ENCODE results near the gene EXOC4. TPM values are rescaled to one million over a fixed set of nuclear protein-coding genes. Genes with fewer than 3 reads are reported as not detected.

Gene EXOC4
- total and polyA plus RNA-seq, 12 donors, result 7.5 to 41.7 (median 34.6) TPM

DNA sequence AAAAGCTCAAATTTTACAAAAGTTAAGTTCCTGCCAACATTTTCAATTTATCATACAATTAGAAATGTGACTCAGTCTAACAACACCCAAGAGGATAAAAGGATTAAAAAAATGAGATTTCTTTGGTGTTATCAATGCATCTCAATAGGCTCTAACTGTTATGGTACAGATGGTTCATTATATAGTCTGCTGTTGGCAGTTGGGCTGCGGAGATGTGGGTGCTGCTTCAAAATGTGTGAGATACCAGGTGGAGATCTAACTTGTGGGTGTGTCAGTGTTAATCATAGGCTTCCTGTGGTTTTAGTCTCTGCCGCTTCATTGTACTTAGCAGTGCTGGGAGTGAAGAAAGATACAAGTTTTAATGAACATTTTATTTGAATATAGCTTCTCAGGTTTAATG lies 231.2 kb downstream of the EXOC4 start:
- no peak for DNase-seq
- H3K27me3 ChIP-seq, result no peaks in the 10 kb centered on the region
- H3K4me3 ChIP-seq, result no peak overlapping the region
- TF ChIP-seq, protein P1, sequence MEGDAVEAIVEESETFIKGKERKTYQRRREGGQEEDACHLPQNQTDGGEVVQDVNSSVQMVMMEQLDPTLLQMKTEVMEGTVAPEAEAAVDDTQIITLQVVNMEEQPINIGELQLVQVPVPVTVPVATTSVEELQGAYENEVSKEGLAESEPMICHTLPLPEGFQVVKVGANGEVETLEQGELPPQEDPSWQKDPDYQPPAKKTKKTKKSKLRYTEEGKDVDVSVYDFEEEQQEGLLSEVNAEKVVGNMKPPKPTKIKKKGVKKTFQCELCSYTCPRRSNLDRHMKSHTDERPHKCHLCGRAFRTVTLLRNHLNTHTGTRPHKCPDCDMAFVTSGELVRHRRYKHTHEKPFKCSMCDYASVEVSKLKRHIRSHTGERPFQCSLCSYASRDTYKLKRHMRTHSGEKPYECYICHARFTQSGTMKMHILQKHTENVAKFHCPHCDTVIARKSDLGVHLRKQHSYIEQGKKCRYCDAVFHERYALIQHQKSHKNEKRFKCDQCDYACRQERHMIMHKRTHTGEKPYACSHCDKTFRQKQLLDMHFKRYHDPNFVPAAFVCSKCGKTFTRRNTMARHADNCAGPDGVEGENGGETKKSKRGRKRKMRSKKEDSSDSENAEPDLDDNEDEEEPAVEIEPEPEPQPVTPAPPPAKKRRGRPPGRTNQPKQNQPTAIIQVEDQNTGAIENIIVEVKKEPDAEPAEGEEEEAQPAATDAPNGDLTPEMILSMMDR (IDR thresholded peaks at IDR 0.05), result no peak
- ATAC-seq, result no peak
- H3K9me3 ChIP-seq, result no peaks in the 10 kb centered on the region
- intact Hi-C loops (cut with DNase I), result no loop called here
- WGBS, 2 donors, result 86 to 90% methylated on average over 2 of the region's 2 CpGs
- H3K4me1 ChIP-seq, result peaks cover 0 to 7% (median 0%) of the 10 kb centered on the region in 9 donors
- no peak overlapping the region for H3K27ac ChIP-seq
- peaks cover 0 to 21% (median 3%) of the 10 kb centered on the region in 9 donors for H3K36me3 ChIP-seq

DNA sequence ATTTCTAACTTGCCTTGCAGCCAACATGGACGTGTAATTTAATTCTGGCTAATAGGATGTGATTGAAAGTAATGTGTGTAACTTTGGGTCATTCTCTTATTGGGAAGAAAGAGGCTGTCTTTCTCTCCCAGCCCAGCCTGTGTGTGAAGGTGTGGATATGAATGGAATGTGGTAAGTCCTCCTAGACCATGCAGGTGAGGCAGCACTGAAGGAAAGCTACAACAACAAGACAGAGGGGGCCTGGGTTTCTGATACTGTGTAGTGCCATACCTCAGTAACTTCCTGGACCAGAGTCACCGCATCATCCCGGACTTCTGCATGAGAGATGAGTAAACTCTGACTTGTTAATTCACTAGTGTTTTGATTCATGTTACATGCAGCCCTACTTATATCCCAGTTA lies 237.0 kb downstream of the EXOC4 start:
- intact Hi-C loops (cut with DNase I), result no loop called here
- no peaks in the 10 kb centered on the region for H3K9me3 ChIP-seq
- no peaks in the 10 kb centered on the region for H3K4me1 ChIP-seq
- H3K4me3 ChIP-seq, result no peak overlapping the region
- H3K27me3 ChIP-seq, result no peaks in the 10 kb centered on the region
- TF ChIP-seq, protein P1 (IDR thresholded peaks at IDR 0.05), result no peak
- no peak for DNase-seq
- WGBS, 2 donors, result 92 to 96% methylated on average over 3 of the region's 3 CpGs
- peaks cover 0 to 8% (median 0%) of the 10 kb centered on the region in 9 donors for H3K36me3 ChIP-seq
- H3K27ac ChIP-seq, result no peak overlapping the region
- no peak for ATAC-seq

DNA sequence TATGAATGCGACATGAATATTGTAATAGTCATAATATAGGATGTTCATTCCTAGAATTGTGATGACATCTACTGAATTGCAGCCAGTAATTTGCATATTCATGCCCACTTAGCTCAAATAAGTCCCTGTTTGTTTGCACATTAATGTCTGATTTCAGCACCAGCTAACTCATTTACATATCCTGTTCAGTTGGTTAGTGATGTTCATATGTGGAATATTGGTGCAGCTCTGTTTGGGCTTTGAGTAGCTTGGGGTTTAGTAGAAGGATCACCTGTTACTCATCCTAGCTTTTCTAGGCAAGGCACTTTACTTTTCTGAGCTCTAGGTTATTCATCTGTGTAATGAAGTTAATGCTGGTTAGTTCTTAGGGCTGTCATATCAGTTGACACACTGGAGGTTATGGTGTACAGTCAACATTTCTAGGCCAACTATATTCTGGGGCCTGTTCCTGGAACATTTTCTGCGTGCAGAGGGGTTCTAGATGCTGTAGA lies 238.4 kb downstream of the EXOC4 start:
- H3K36me3 ChIP-seq, result peaks cover 0 to 8% (median 0%) of the 10 kb centered on the region in 9 donors
- no peak overlapping the region for H3K4me3 ChIP-seq
- ATAC-seq, result no peak
- H3K27me3 ChIP-seq, result no peaks in the 10 kb centered on the region
- 95 to 97% methylated on average over 2 of the region's 2 CpGs for WGBS, 2 donors
- DNase-seq, result no peak
- TF ChIP-seq, protein P1 (IDR thresholded peaks at IDR 0.05), result no peak
- H3K4me1 ChIP-seq, result no peaks in the 10 kb centered on the region
- intact Hi-C loops (cut with DNase I), result no loop called here
- no peak overlapping the region for H3K27ac ChIP-seq
- H3K9me3 ChIP-seq, result no peaks in the 10 kb centered on the region

DNA sequence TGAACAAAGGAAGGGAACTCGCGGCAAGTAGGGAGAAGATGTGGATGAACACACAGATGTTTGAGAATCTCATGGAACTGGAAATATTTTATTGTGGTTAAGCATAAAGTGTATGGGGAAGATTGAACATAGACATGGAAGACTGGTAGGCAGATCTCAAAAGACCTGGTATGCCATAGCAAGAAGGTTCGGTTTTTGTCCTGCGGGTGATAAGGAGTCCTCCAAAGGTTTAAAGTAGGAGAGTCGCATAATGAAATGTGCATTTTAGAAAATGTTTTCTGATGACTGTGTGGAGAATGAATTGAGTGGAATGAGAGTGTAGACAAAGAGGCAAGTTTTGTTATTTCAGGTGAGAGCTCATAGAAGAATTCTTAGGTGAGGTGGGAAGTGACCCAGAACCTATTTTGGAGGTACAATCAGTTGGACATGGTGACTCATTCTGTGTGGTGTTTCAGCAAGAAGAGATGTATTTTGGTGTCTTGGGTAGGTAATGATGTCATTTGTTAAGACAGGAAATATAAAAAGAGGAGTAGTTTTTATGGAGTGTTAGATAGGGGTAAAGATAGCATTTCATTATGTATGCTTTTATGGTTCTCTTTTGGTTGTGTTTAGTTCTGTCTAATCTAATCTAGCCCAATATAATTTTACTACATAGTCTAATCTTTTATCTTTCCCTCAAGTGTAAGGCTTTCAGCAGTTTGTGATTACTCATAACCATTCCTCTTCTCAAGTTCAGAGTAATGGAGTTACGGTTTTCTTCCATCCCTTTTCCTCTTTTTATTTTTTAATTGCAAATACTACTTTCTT lies 239.2 kb downstream of the EXOC4 start:
- intact Hi-C loops (cut with DNase I), result no loop called here
- no peaks in the 10 kb centered on the region for H3K9me3 ChIP-seq
- ATAC-seq (no peak), DNase-seq (no peak)
- H3K4me3 ChIP-seq, result no peak overlapping the region
- no peaks in the 10 kb centered on the region for H3K4me1 ChIP-seq
- H3K36me3 ChIP-seq, result peaks cover 0 to 8% (median 0%) of the 10 kb centered on the region in 9 donors
- no peak overlapping the region for H3K27ac ChIP-seq
- no peaks in the 10 kb centered on the region for H3K27me3 ChIP-seq
- 97 to 99% methylated on average over 6 of the region's 6 CpGs for WGBS, 2 donors
- TF ChIP-seq, protein P1 (IDR thresholded peaks at IDR 0.05), result no peak

All from heart right ventricle (tissue), 16 donors.